Kidney capillary endothelial cell (primary cell): Measurements from ENCODE around the gene NUP62.
"Not testable (repeated sequence)": the region's sequence is repeated elsewhere in the genome, so short reads cannot be mapped to it uniquely, and the experiment has no call there.

Experiments
- DNase-seq: peaks from one replicate; pipeline ENCODE4 v3.0.0-alpha.2; 2018; ENCODE audit warnings: low spot score

The NUP62 gene, protein sequence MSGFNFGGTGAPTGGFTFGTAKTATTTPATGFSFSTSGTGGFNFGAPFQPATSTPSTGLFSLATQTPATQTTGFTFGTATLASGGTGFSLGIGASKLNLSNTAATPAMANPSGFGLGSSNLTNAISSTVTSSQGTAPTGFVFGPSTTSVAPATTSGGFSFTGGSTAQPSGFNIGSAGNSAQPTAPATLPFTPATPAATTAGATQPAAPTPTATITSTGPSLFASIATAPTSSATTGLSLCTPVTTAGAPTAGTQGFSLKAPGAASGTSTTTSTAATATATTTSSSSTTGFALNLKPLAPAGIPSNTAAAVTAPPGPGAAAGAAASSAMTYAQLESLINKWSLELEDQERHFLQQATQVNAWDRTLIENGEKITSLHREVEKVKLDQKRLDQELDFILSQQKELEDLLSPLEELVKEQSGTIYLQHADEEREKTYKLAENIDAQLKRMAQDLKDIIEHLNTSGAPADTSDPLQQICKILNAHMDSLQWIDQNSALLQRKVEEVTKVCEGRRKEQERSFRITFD

DNA sequence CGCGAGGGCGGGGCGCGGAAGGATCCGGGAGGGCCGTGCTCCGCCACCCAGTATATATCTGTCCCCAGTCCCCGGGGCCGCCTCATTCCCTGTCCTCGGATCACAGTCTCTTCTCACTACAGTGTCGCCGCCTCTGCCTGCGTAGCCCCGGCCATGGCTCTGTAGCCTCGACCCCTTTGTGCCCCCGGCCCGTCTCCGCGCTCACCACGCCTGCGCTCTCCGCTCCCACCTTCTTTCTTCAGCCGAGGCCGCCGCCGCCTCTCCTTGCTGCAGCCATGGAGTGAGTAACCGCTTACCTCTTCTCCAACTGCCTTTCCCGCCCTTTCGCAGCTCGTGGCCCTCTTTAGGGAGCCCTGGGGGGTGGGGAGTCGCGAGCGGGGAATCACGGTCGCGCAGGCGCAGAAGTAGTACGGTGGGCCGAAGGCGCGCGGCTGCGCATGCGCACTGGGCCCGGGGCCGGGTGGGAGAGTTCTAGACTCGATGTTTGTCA lies at the start of gene NUP62, which contains the start of gene ATF5:
Gene NUP62, minus strand, starts transcription at position 384 of the 490 bp plus-strand sequence. CDS start 19,697 bp downstream, outside the sequence.
Gene ATF5, plus strand, starts transcription at position 85 of the 490 bp plus-strand sequence. CDS start 1,646 bp downstream, outside the sequence.
- peak; percentile 76 for DNase-seq

DNA sequence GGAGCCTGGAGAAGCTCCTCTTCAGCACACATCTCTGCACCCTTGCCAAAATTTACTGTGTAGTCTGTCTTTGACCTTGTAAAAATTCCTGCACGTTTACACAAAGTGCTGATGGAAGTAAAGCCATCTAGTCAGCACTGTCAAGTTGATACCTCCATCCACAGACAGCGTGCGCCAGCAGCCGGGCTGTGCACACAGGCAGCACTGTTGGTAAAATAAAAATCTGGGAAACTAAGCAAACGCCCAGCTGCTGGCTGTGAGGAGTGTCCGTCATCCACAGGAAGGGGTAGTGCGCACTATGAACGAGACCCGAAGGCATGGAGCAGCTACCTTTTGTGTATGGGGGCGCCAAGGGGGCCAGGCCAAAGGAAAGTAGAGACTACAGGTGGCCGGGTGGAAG lies 49.0 kb upstream of the NUP62 start:
- DNase-seq = no peak

DNA sequence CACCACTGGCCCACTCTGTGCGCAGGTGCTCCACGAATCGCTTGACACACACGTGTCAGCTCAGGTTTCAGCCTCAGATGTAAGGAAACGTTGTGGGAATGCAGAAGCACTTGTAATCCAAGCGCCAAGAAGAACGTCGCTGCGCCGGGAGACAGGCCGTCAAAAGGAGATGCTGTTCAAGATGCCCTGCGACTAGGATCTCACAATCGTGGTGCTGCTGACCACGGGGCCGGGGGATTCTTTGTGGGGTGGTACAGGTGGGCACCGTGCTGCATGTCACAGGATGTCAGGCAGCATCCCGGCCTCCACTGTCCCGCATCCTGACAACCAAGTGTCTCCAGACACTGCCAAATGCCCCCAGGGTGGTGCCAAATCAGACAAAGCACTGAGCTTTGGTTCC lies 48.6 kb upstream of the NUP62 start:
- no peak for DNase-seq

DNA sequence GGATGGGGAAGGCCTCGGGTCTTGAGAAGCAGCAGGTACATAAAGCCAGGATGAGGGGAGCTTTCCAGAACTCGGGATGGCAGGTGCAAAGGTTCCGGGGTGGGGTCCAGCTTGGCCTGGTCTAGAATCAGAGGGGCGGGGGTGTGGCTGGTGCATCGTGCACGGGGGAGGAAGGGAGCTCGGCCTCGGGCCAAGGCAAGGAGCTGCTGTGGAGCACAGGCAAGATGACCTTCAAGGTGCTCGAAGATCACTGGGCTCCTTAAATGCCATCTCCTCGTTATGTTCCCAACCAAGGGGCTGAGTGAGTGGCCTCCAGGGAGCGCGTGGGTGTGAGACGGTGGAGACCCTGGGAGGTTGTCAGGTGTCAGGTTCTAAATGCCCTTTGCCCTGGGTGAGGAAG lies 47.8 kb upstream of the NUP62 start:
- DNase-seq = no peak

DNA sequence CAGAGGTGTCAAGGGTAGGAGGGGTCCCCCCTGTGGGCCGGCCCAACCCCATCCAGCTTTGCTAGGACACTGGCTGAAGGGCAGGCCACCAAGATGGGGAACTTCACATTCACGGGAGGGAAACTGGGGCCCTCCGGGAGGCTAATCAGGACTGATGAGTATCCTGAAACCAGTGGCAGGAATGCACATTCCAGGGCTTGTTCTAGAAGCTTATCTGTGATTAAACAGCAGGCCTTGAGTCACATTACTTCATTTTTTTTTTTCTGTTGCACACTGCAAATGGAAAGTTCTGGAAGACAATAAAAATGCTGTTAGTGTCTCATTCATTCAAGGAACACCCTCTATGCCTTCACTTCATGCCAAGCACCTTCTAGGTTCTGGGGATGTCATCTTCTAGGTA lies 47.2 kb upstream of the NUP62 start:
- DNase-seq = no peak

GRCh38 chr19:49975051-49975450 lies 45.7 kb upstream of the NUP62 start:
- DNase-seq = no peak

- DNase-seq = no peak
Measured at GRCh38 chr19:49973987-49974386, 44.7 kb upstream of the NUP62 start.

DNA sequence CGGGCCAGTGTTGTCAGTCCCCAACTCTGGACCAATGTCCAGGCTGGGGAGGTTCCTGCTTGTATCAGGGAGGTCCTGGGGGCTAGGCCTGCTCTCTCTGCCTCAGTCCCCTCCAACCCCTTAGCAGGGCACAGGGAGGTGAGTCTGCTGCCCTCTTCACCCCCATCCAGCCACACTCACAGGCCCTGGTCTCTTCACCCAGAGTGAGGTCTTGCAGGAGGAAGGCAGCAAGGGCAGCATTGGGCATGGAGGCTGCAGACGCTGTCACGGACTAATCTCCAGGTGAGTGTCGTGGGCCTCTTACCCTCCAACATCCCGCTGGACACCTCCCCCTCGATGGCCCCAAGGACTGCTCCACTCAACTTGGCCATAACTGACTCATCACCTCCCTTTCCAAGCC lies 43.5 kb upstream of the NUP62 start:
- no peak for DNase-seq

- no peak for DNase-seq
Measured at GRCh38 chr19:49971991-49972411, 42.7 kb upstream of the NUP62 start.

- not testable (repeated sequence) for DNase-seq
Measured at GRCh38 chr19:49969355-49969754, 40.1 kb upstream of the NUP62 start.

GRCh38 chr19:49968279-49968922 lies 39.1 kb upstream of the NUP62 start:
- no peak for DNase-seq

- not testable (repeated sequence) for DNase-seq
Measured at GRCh38 chr19:49960980-49961379, 31.7 kb upstream of the NUP62 start, which contains the start of gene SIGLEC11. Gene SIGLEC11 (minus strand): TSS chr19:49961172. CDS start chr19:49961081, 91 bp downstream.

- not testable (repeated sequence) for DNase-seq
Measured at GRCh38 chr19:49959892-49960291, 30.6 kb upstream of the NUP62 start.

DNA sequence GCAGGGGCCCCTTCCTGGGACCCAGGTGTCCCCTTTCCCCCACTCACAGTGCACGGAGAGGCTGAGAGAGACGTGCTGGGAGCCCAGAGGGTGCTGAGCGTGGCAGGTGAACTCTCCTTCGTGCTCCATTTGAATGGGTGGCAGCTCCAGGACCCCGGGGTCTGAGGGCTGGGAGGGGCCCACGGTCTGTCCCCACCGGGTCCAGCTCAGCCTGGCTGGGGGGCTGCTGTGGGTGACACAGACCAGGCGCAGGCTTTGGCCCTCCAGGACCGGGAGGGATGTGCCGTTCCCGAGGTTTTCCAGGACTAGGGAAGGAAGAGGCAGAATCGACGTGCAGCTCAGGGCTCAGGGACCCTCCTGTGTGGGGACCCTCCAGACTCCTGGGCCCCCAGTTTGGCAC lies 29.3 kb upstream of the NUP62 start:
- DNase-seq = not testable (repeated sequence)

DNA sequence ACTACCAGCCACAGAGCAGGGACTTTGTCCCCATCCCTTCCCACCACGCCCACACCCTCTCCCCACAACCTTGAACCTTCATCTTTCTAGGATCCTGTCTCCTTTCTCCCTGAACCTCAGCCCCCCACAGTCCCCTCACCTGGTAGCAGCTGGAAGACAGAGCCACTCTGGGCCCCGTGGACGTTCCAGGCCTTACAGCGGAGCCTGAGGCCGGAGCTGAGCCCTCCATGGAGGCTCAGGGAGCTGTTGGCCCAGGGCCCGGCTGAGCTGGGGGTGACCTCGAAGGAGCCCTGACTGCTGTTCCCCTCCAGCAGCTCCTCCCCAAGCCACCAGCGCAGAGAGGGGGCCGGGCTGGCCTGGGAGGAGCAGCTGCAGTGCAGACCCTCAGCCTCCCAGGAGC lies 28.8 kb upstream of the NUP62 start:
- not testable (repeated sequence) for DNase-seq

GRCh38 chr19:49957262-49957915 lies 28.1 kb upstream of the NUP62 start:
- DNase-seq = no peak

DNA sequence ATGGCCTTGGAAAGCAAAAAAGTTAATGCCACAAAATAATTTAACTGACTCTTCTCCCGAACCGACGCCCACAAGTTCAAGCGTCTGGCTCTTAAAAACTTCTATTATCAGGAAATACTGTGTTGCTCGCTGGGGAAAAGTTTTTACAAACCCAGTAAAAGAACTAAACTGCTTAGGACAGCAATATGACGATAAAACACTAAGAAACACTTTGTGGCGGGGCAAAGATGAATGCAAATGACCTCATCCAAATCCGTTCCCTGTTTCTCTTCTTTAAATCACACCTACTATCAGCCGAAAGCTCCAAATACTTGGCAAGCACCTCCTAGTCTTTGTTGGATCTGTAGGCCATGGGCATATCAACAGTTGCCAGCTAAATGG lies 26.8 kb upstream of the NUP62 start:
- DNase-seq = no peak

- DNase-seq = no peak
Measured at GRCh38 chr19:49954933-49955332, 25.6 kb upstream of the NUP62 start.

DNA sequence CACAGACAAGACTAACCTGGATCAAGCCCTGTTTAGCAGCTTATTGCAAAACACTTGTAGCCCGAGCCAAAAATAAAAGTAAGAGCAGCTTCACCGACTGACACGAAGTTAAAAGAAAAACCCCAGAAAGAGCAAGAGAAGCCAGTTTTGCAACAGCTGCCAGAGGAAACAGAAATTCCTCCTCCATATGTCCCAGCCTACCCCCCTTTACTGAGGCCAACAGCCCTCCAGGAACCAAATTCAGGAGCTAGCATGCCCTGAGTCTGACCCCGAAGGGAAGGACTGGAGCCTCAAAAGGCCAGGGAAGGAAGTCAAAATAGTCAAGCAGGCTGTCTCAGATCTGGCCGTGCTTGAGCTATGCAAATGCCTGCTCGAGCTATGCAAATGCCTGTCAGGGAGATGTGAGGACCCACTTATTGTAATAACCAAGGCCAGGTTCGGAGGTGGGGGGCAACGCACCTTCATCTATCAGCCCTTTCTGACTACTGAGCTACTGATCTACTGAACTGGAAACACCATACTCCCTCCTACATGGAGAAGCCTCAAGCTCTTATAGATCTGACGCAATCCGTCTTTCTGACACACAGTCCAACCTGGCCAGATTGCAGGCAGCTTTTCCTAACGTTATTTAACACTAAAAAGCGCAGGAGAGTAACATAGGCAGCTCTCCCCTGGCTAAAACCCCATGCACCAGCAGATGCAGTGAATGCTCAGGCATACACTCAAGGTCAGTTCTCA lies 25.0 kb upstream of the NUP62 start:
- DNase-seq = no peak

- no peak for DNase-seq
Measured at GRCh38 chr19:49953416-49953815, 24.1 kb upstream of the NUP62 start.

DNA sequence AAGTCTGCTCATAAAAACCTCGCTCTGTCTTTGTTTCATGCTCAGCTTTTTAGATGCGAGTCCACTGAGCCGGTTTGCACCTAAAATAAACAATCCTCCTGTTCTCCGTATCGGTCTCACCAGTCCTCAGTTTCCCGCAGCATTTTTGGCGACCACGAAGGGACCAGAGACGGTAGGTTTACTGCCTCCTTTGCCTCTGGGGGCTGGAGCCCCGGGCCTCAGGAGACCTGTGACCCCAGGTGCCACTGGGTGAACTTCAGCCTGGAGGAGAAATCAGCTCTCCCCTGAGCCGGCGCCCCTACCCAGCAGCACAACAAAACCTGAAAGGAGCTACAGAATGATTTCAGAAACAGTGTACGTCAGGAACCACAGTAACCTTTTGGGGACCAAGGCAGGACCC lies 23.6 kb upstream of the NUP62 start:
- no peak for DNase-seq

- DNase-seq = no peak
Measured at GRCh38 chr19:49952479-49952836, 23.2 kb upstream of the NUP62 start.
